ENCODE measurements around the gene POLR3GL. TPM values are rescaled to one million over a fixed set of nuclear protein-coding genes. Genes with fewer than 3 reads are reported as not detected.

The POLR3GL gene
- total RNA-seq, 1 donor from 2014 or later: 12.0 TPM

GRCh38 chr1:145988773-145989172 lies 24.3 kb downstream of the POLR3GL start:
- Histone ChIP-seq H3K27me3 (no peaks in the 10 kb centered on the region), H3K36me3 (peaks cover 8% of the 10 kb centered on the region), H3K79me2 (ENCODE audit: low read depth) (no peaks in the 10 kb centered on the region), H4K20me1 (ENCODE audit: low read depth) (peaks cover 24% of the 10 kb centered on the region), H3K4me2 (no peak overlapping the region), H3K9ac (no peak overlapping the region), H3F3A (ENCODE audit: low read depth) (peaks cover 28% of the 10 kb centered on the region), H3K9me3 (ENCODE audit: low read depth) (no peaks in the 10 kb centered on the region), H3K4me3 (no peak overlapping the region), H2AFZ (replicated peaks) (no peak overlapping the region), H3K4me1 (peaks cover 17% of the 10 kb centered on the region), H3K27ac (no peak overlapping the region)
- Mint-ChIP-seq H3K4me1 (peaks cover 47% of the 10 kb centered on the region), H3K27ac (peak overlapping the region; percentile 16), H3K36me3 (peaks cover 17% of the 10 kb centered on the region), H3K4me3 (no peak overlapping the region), H3K27me3 (ENCODE audit: insufficient read depth, low read depth) (peaks cover 2% of the 10 kb centered on the region), H3K9me3 (no peaks in the 10 kb centered on the region)
- TF ChIP-seq EZH2 (IDR thresholded peaks at IDR 0.05) (no peak), CTCF (IDR thresholded peaks at IDR 0.05) (no peak), EZH2phosphoT487 (IDR thresholded peaks at IDR 0.05) (no peak)
- no peak for DNase-seq (ENCODE audit: low spot score)

- H3K27ac Mint-ChIP-seq: no peak overlapping the region
- Histone ChIP-seq H3K4me3 (no peak overlapping the region), H3K4me2 (no peak overlapping the region), H3K27ac (no peak overlapping the region), H3K79me2 (ENCODE audit: low read depth) (peaks cover 12% of the 10 kb centered on the region), H3K9me3 (ENCODE audit: low read depth) (no peaks in the 10 kb centered on the region), H2AFZ (replicated peaks) (no peak overlapping the region), H3F3A (ENCODE audit: low read depth) (peaks cover 33% of the 10 kb centered on the region), H3K36me3 (peaks cover 17% of the 10 kb centered on the region), H3K9ac (no peak overlapping the region), H3K27me3 (peaks cover 4% of the 10 kb centered on the region), H3K4me1 (peaks cover 22% of the 10 kb centered on the region), H4K20me1 (ENCODE audit: low read depth) (peaks cover 39% of the 10 kb centered on the region)
- H3K4me3 Mint-ChIP-seq: no peak overlapping the region
- peaks cover 2% of the 10 kb centered on the region for H3K9me3 Mint-ChIP-seq
- H3K4me1 Mint-ChIP-seq: peaks cover 52% of the 10 kb centered on the region
- peaks cover 6% of the 10 kb centered on the region for H3K27me3 Mint-ChIP-seq (ENCODE audit: insufficient read depth, low read depth)
- DNase-seq (ENCODE audit: low spot score): no peak
- H3K36me3 Mint-ChIP-seq: peaks cover 33% of the 10 kb centered on the region
- TF ChIP-seq EZH2 (IDR thresholded peaks at IDR 0.05) (no peak), EZH2phosphoT487 (IDR thresholded peaks at IDR 0.05) (no peak), CTCF (IDR thresholded peaks at IDR 0.05) (no peak)
Observed at GRCh38 chr1:145990249-145990855, 25.9 kb downstream of the POLR3GL start.

GRCh38 chr1:145991735-145992412 lies 27.4 kb downstream of the POLR3GL start:
- Mint-ChIP-seq H3K27me3 (ENCODE audit: insufficient read depth, low read depth) (peaks cover 8% of the 10 kb centered on the region), H3K4me1 (peaks cover 48% of the 10 kb centered on the region), H3K27ac (no peak overlapping the region), H3K9me3 (peaks cover 2% of the 10 kb centered on the region), H3K36me3 (peaks cover 42% of the 10 kb centered on the region), H3K4me3 (peak overlapping the region; percentile 98)
- Histone ChIP-seq H3K9ac (no peak overlapping the region), H3K4me1 (peaks cover 24% of the 10 kb centered on the region), H3K9me3 (ENCODE audit: low read depth) (no peaks in the 10 kb centered on the region), H3K27ac (peak overlapping the region; percentile 40), H3K27me3 (peaks cover 13% of the 10 kb centered on the region), H3K4me2 (peak overlapping the region; percentile 94), H2AFZ (replicated peaks) (no peak overlapping the region), H3K4me3 (peak overlapping the region; percentile 85), H4K20me1 (ENCODE audit: low read depth) (peaks cover 48% of the 10 kb centered on the region), H3F3A (ENCODE audit: low read depth) (peaks cover 33% of the 10 kb centered on the region), H3K79me2 (ENCODE audit: low read depth) (peaks cover 22% of the 10 kb centered on the region), H3K36me3 (peaks cover 17% of the 10 kb centered on the region)
- DNase-seq (ENCODE audit: low spot score): no peak
- TF ChIP-seq EZH2phosphoT487 (IDR thresholded peaks at IDR 0.05) (no peak), CTCF (IDR thresholded peaks at IDR 0.05) (no peak), EZH2 (IDR thresholded peaks at IDR 0.05) (no peak)

Measured in neural progenitor cell (in vitro differentiated cells).